ENCODE data around the gene NCKAP5. TPM values are rescaled to one million over a fixed set of nuclear protein-coding genes. Genes with fewer than 3 reads are reported as not detected.

The NCKAP5 gene
- total RNA-seq, 2 experiments from 2014 or later = not detected

DNA sequence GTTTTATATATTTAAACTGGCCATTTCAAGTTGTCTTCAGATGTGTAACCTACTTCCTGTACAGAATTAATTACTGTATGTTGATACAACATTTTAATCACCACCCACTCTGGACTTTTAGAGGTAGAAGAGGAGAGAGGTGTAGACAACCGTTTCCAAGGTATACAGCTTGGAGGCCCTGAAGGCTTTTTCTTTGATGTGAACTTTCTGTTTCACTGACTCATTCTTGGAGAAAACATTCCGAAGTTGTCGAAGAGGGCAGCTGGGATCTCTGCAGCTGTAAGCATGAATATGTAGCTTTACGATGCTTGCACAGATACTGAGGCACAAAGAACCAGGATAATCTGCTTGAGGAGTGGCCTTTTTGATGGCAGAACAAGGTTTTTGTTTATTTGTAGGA lies 137.0 kb downstream of the NCKAP5 start:
- POLR2A ChIA-PET = no interaction called here
- ATAC-seq = no peak
- no peak overlapping the region for H3K27ac Mint-ChIP-seq
- H3K4me3 Mint-ChIP-seq = no peak overlapping the region
- CTCF ChIA-PET = no interaction called here
- H3K27me3 Mint-ChIP-seq = no peaks in the 10 kb centered on the region
- TF ChIP-seq, protein P1, sequence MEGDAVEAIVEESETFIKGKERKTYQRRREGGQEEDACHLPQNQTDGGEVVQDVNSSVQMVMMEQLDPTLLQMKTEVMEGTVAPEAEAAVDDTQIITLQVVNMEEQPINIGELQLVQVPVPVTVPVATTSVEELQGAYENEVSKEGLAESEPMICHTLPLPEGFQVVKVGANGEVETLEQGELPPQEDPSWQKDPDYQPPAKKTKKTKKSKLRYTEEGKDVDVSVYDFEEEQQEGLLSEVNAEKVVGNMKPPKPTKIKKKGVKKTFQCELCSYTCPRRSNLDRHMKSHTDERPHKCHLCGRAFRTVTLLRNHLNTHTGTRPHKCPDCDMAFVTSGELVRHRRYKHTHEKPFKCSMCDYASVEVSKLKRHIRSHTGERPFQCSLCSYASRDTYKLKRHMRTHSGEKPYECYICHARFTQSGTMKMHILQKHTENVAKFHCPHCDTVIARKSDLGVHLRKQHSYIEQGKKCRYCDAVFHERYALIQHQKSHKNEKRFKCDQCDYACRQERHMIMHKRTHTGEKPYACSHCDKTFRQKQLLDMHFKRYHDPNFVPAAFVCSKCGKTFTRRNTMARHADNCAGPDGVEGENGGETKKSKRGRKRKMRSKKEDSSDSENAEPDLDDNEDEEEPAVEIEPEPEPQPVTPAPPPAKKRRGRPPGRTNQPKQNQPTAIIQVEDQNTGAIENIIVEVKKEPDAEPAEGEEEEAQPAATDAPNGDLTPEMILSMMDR (IDR thresholded peaks at IDR 0.05) = no peak
- intact Hi-C loops (cut with micrococcal nuclease) = no loop called here
- peaks cover 7% of the 10 kb centered on the region for H3K9me3 Mint-ChIP-seq
- H3K36me3 Mint-ChIP-seq (ENCODE audit: low read depth) = no peaks in the 10 kb centered on the region
- no peak for DNase-seq
- no peaks in the 10 kb centered on the region for H3K4me1 Mint-ChIP-seq (ENCODE audit: low read depth)

DNA sequence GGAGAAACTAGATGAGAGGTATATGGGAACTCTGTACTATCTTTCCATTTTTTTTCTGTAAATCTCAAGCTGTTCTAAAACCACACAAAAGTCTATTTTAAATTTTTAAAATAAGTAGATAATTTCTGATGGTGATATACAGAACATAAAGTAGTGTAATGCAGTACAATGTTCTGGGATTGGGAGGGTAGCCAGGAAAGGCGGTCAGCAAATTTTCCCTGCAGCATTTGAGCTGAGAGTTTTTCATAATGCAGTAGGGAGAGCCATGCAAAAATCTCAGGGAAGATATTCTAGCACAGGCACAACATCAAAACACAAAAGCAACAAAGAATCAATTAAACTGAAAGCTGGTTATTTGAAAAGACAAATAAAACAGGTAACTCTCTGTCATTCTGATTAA lies 141.5 kb downstream of the NCKAP5 start:
- ATAC-seq = no peak
- Mint-ChIP-seq H3K27me3 (no peaks in the 10 kb centered on the region), H3K27ac (no peak overlapping the region), H3K36me3 (ENCODE audit: low read depth) (no peaks in the 10 kb centered on the region), H3K9me3 (peaks cover 7% of the 10 kb centered on the region), H3K4me1 (ENCODE audit: low read depth) (no peaks in the 10 kb centered on the region), H3K4me3 (no peak overlapping the region)
- DNase-seq = no peak
- TF ChIP-seq, protein P1 (IDR thresholded peaks at IDR 0.05) = no peak
- CTCF ChIA-PET = no interaction called here
- intact Hi-C loops (cut with micrococcal nuclease) = no loop called here
- POLR2A ChIA-PET = no interaction called here

DNA sequence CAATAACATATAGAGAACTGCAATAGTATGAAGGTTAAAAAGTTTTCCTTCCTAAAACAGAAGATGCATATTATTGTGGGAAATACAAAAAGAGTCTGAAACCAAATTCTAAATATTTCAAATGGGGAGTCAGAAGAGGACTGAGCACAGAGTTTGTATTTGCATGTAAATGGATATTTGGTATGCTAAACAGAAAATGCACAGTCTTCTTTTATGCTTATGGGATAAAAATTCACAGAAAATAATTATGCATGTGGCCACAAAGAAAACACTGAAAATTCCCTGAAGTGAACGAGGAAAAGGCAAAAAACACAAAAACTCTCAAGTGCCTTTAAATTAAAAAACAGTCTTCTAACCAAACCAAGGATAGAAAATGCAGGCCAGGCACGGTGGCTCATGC lies 142.7 kb downstream of the NCKAP5 start:
- POLR2A ChIA-PET = no interaction called here
- H3K27me3 Mint-ChIP-seq = no peaks in the 10 kb centered on the region
- no peak overlapping the region for H3K27ac Mint-ChIP-seq
- TF ChIP-seq, protein P1 (IDR thresholded peaks at IDR 0.05) = no peak
- H3K36me3 Mint-ChIP-seq (ENCODE audit: low read depth) = no peaks in the 10 kb centered on the region
- CTCF ChIA-PET = no interaction called here
- intact Hi-C loops (cut with micrococcal nuclease) = no loop called here
- H3K4me3 Mint-ChIP-seq = no peak overlapping the region
- ATAC-seq = no peak
- DNase-seq = no peak
- no peaks in the 10 kb centered on the region for H3K4me1 Mint-ChIP-seq (ENCODE audit: low read depth)
- peaks cover 7% of the 10 kb centered on the region for H3K9me3 Mint-ChIP-seq

DNA sequence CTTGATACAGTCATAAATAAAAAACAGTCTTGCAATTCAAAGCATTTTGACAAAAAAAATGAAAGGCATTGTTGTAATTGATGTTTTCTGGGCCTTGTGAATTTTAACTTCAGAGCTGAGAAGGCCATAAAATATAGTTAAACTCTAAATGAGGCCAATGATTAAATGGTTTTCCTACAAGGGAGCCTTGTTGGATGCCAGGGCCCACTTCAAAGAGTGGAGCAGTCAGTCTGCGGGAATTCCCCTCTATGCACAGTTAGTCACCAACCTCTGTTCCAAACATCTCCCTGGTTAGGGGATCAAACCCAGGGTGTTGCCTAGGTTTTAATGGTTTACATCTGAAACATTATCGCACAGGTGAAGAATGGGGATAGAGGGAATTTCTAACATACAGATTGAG lies 143.4 kb downstream of the NCKAP5 start:
- no peaks in the 10 kb centered on the region for H3K27me3 Mint-ChIP-seq
- ATAC-seq (no peak), DNase-seq (no peak)
- ChIA-PET CTCF (no interaction called here), POLR2A (no interaction called here)
- H3K36me3 Mint-ChIP-seq (ENCODE audit: low read depth) = no peaks in the 10 kb centered on the region
- TF ChIP-seq, protein P1 (IDR thresholded peaks at IDR 0.05) = no peak
- intact Hi-C loops (cut with micrococcal nuclease) = no loop called here
- no peaks in the 10 kb centered on the region for H3K4me1 Mint-ChIP-seq (ENCODE audit: low read depth)
- H3K9me3 Mint-ChIP-seq = peaks cover 5% of the 10 kb centered on the region
- no peak overlapping the region for H3K27ac Mint-ChIP-seq
- no peak overlapping the region for H3K4me3 Mint-ChIP-seq

DNA sequence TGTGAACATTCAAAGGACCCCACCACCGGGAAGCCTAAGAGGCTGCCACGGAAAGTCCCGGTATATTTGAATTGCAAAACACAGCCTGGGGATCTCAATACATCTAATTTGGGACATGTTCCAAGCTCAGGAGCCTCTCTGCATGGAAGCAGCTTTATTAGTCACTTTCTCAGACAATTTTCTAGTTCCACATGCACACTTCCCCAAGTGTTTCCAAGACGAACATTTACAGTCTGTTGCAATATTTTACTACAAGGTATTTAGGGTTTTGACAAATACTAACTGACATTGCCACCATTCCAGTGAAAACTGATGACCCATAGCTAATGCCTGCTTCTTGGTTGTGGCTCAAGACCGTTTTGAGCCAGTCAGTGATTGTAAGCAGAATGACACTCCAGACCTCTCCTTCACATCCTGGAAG lies 145.3 kb downstream of the NCKAP5 start:
- no peaks in the 10 kb centered on the region for H3K27me3 Mint-ChIP-seq
- DNase-seq (no peak), ATAC-seq (no peak)
- H3K4me3 Mint-ChIP-seq = no peak overlapping the region
- ChIA-PET CTCF (no interaction called here), POLR2A (no interaction called here)
- intact Hi-C loops (cut with micrococcal nuclease) = no loop called here
- no peaks in the 10 kb centered on the region for H3K4me1 Mint-ChIP-seq (ENCODE audit: low read depth)
- TF ChIP-seq, protein P1 (IDR thresholded peaks at IDR 0.05) = no peak
- H3K9me3 Mint-ChIP-seq = no peaks in the 10 kb centered on the region
- no peaks in the 10 kb centered on the region for H3K36me3 Mint-ChIP-seq (ENCODE audit: low read depth)
- no peak overlapping the region for H3K27ac Mint-ChIP-seq
